ENCODE data around the gene VDAC1. TPM values are rescaled to one million over a fixed set of nuclear protein-coding genes. Genes with fewer than 3 reads are reported as not detected.
"Not testable (repeated sequence)": the region's sequence is repeated elsewhere in the genome, so short reads cannot be mapped to it uniquely, and the experiment has no call there.

VDAC1 gene
- total RNA-seq, 1 donor from 2014 or later, result 189 TPM

DNA sequence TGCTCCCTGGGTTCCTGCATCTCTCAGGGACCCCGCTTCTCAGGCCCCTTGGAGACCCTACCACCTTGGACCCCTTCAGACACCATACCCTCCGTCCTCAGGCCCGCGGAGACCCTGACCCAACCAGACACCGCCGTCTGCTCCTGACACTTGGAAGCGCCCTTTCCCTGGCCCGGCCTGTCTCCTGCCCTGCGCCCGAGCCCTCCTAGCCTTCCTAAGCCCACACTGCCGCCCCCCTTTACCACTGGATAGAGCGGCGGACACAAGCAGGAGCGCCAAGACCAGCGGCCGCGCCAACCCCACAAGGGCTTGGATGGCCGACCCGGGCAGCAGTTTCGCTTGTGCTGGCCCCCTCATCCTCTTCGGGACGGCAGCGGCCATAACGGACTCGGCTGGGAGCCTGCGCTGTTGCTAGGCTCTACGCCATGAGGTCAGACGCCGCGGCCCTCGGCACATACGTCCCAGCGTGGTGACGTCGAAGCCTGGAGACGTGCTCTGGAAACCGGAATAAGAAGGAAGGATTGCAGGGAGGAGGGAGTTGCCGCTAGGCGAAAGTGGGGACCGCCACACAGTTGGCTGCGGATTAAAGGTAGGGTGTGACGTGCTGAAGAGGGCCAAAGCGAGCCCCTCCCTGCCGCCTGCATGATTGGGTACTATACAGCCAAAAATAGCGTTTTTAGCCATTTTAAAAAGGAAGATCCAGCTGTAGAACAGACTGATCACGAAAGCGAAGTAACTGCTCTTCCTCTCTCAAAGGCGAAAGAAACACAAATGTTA is 36.4 kb downstream of the VDAC1 start, which contains the start of gene C5orf15:
Gene C5orf15, minus strand, starts transcription at position 422 of the 777 bp plus-strand sequence. Its CDS starts 41 bp downstream, at position 381.
- DNase-seq (ENCODE audit: low read depth in 2 of 2), result peak; percentile 97 to 98

GRCh38 chr5:133967698-133968203 is 37.0 kb downstream of the VDAC1 start:
- peak; percentile 47 to 75 for DNase-seq (ENCODE audit: low read depth in 2 of 2)

- no peak for DNase-seq (ENCODE audit: low read depth in 2 of 2)
These were observed 37.7 kb downstream of the VDAC1 start for GRCh38 chr5:133967124-133967523.

DNA sequence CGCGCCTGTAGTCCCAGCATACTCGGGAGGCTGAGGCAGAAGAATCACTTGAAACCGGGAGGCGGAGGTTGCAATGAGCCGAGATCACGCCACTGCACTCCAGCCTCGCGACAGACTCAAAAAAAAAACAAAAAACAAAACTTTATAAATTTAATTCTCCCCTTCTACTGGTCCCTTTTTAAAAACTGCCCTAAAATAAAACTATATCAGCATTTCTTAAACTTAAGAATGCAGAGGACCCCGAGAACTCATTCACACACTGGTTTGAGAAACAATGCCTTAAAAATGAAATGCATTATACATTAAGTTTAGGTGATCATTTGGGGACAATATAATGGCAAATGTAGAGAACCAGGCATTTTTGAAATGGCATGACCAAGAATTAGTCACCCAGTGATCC is 38.7 kb downstream of the VDAC1 start:
- no peak for DNase-seq (ENCODE audit: low read depth in 2 of 2)

- DNase-seq (ENCODE audit: low read depth in 2 of 2), result no peak
These were observed 41.2 kb downstream of the VDAC1 start for GRCh38 chr5:133963493-133964128.

DNA sequence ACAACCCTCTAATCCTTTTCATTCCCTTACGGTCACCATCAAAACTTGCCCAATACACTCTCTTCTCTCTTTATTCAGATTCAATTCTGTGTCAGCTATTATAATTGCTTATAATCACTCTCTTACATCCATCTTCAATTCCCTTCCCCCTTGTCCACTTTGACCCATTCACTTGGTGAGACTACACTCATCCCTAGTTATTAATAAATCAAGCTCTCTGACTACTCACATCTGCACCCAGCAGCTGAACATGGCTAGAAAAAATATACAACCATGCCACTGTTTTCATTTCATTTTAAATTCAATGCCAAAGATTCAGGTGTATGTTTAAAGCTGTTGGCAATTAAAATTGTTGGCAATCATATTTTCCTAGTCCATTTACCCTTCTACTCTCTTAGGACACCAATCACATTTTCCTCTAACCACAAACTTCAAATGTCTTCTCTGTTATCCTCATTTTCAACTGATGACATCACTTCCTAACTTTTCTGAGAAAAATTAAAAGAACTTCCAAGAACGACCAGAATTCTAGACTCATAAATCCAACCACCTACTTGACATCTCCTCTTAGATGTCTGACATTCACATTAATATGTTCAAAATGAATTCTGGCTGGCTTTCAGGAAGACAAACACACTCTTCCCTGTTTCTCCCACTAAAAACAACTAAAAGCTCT is 41.8 kb downstream of the VDAC1 start:
- DNase-seq (ENCODE audit: low read depth in 2 of 2), result peak in 1 of 2 donors; percentile 73

DNA sequence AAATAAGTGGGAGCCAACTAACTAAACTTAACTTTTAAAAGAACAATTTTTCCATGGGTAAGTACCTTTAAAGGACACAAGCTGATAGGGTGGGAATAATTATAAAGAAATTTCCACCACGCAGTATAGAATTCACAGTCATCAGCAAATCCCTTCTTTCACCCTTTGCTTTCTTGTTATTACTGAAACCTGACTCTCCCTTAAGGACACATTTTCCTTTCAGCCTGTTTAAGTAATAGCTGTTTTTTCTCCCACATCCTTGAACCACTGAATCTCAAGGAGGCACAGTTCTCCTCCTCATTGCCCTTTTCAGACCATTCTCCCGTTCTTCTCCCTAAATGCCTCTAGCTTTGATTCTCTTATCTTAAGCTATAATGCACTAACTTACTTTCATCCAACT is 42.6 kb downstream of the VDAC1 start:
- no peak for DNase-seq (ENCODE audit: low read depth in 2 of 2)

- DNase-seq (ENCODE audit: low read depth in 2 of 2), result no peak
These were observed 45.1 kb downstream of the VDAC1 start for GRCh38 chr5:133959643-133960042.

DNA sequence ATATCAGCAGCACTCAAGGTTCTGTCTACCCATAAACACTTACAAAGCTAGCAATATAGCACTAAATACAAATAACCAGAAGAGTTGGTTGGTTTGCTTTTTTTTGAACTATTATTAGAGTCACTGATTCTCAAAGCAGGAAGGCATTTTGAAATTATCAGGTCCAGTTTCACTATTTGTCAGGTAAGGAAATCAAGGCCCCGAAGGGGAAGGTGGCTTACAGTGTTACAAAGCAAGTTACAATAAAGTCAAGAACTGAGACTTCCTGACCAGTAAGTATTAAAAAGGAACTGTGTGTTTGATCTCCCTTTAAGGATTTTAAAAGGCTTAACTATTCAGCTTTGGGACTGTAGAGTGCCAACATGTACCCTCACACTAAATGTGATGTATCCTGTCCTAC is 47.2 kb downstream of the VDAC1 start:
- DNase-seq (ENCODE audit: low read depth in 2 of 2), result no peak

GRCh38 chr5:133957080-133957479 is 47.7 kb downstream of the VDAC1 start:
- no peak for DNase-seq (ENCODE audit: low read depth in 2 of 2)

DNA sequence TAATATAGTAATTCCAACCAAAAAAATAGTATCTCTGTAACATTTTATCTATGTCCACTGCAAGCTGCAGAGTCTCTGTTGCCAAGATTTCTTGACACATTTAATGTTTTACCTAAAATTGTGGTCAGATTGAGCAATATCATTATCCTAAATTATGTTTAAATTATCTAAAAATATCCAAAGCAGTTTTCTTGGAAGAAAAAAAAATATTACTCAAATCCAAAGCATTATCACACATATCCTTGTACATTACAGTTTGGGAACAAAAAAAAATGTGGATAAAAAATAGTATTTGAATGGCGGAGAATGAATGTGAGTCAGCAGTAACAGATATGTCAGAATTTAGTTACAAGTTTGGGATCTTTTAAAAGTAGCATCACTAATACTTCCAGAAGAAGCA is 48.6 kb downstream of the VDAC1 start:
- not testable (repeated sequence) for DNase-seq (ENCODE audit: low read depth in 2 of 2)

DNA sequence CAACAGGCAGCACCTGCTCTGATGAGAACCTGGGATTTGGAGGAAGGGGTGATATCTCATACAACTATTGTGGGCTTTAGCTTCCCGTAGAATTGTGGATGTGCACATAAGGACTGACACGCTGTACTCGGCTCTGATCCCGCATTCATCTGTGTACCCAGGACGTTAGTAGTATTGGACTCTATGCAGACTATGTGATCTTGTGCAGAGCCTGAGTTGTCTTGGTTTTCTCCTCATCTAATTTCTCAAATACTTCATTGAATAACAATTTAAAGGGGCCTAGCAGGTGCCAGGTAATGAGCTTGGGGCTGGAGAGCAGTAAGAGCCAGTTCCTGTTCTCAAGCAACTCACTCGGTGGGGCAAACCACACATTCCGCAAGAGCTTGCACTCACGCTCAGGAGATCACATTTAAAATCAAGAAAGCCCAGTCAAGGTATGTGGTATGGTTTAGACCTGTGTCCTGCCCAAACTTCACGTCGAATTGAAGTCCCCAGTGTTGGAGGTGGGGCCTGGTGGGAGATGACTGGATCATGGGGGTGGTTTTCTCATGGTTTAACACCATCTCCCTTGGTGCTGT is 51.1 kb downstream of the VDAC1 start:
- DNase-seq (ENCODE audit: low read depth in 2 of 2), result no peak

DNA sequence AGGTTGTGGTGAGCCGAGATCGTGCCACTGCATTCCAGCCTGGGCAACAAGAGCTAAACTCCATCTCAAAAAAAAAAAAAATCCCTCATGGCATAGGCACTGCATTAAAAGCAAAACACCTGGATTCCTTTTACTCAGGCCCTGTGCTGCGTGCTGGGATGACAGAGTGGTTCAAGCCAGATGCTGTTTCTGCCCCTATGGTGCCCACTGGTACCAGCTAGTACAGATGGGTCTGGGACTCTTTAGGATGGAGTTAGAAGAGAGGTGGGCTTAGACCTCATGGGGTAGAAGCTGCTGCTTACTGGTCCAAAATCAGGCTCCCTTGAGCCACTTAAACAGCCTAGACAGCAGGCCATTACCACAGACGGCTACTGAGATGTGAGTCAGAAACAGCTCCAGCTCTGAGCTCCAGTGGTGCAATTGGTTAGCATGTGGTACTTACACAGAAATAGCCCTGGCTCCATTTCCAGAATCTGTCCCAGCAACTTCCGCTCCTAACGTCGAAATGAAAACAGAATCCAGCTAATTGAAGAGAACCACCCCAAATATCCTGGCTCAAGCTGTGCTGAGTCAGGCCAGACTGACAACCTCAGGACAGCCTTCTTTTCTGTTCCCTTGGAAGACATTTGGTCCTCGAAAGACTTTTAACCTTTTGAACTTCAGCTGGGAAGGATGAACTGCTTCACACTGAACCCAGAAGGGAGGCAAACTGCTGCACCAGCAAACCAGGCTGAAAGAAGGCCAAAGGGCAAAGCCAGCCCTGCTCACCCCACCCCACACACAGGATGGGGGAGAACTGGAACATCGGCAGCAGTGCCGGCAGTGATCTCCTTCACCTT is 51.8 kb downstream of the VDAC1 start:
- DNase-seq (ENCODE audit: low read depth in 2 of 2), result peak; percentile 87 to 96

DNA sequence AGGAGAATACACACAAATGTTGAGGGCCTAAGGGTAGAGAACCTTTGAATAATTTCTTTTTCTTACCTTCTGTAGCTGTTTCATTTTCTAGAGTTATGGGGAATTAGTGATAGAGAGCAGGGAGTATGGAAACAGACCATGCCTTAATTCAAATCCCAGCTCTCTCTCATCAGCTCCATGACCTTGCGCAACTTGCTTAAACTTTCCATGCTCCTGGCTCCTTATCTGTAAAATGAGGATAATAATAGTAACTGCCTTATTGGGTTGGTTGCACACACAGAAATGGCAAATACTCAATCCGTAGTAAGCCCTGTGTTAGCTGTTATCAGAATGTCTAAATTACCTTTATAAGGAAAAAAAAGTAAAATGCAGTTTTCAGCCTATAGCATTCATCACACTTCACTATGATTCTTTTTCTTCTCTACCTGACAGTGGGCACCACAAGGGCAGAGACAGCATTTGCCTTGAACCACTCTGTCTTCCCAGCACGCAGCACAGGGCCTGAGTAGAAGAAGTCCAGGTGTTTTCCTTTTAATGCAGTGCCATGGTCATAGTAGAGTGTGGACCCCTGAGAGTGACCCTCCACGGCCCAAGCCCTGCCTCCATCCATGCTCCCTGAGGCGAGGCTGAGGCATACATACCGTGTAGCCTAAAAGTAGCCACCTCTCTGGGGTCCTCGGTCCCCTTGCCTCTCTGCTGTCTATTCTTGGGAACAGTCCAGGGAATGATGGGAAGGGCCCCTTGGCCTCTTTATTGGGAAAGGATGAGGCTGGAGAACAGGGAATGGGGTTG is 53.8 kb downstream of the VDAC1 start:
- no peak for DNase-seq (ENCODE audit: low read depth in 2 of 2)

DNA sequence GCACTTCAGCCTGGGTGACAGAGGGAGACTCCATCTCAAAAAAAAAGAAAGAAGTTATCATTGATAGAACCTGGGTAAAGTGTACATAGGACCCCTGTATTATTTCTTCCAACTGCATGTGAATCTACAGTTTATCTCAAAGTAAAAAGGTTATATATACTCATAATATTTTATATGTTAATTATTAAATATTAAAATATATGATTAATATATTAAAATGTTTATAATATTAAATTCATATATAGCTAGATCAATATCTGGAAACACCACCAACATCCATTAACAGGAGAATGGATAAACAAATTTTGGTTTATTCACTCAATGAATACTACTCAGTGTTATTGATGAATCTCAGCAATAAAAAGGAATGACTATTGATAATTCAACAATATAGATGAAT is 56.1 kb downstream of the VDAC1 start:
- no peak for DNase-seq (ENCODE audit: low read depth in 2 of 2)

- DNase-seq (ENCODE audit: low read depth in 2 of 2), result peak; percentile 60 to 63
These were observed 57.3 kb downstream of the VDAC1 start for GRCh38 chr5:133947431-133947841.

DNA sequence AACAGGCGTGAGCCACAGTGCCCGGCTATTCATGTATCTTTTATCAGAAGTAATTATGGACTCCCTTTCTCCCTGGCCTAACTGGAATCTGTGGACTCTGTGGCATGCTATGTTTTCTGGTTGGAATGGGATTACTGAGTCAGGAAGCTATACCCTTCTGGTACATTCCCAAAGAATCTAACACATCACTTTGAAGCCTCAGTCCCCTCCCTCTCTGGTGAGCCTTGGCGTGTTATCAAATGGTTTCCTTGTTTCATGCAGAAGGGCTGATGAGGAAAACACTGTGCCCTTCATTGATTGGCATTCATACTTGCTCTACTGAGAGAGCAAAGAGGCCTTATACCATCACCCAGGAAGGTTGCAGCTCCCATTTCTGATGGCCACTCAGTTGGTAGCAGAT is 59.2 kb downstream of the VDAC1 start:
- DNase-seq (ENCODE audit: low read depth in 2 of 2), result no peak

DNA sequence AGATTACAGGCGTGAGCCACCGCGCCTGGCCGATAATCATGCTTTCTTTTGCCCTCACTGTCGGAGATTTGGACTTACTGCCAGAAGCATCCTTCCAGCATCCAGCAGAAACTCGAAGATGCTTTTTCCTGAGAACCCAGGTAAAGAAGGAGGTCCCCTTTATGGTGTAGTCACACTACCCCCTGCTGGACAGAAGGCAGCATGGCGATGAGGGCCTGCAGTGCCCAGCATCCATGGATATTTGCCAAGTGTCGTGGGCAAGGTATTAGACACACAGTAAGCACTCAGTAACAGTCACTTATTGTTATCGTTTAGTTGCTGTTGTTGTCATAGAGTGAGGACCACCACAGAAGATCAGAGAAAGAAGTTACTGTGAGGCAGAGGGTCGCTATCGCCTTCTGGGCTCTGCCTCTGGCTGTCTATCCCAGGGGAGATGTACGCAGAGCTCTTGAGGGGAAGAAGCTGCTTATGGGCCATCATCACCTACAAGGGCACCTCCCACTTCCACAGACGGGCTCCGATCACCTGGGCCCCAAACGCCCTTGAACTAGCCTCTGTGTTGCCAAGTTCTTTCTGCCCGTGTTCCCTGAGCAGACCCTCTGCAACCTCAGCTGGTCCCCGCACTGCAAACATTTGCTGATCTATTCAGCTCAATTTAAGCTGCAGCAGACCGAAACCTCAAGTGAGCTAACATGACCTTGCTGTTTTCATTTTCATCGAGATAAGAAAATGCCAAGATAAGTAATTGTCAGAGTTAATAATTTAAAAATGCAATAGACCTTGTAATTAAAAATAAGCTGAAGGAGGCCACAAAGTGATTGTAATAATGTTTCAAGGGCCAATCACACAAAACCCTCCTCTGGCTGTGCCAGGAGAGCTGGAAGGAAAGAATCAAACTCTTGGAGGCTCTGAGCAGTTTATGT is 60.3 kb downstream of the VDAC1 start:
- DNase-seq (ENCODE audit: low read depth in 2 of 2), result peak; percentile 63 to 78

DNA sequence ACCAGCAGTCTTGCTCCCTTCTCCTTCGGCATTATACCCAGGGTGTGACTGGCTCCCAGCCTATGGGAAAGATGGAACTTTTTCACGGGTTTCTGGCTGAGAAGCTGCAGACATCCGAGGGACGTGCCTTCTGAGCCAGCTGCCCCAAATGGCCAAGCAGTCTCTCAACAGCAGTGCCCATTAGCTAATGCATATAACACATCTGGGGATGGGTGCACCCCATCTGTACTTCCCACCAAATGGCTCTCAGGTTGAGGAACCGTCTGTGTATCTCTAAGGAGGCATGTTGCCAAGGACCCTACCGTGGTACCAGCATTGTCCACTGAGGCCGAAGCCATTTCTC is 61.3 kb downstream of the VDAC1 start:
- DNase-seq (ENCODE audit: low read depth in 2 of 2), result no peak
